Neural cell (in vitro differentiated cells): ENCODE data around the gene CNOT9. TPM values are rescaled to one million over a fixed set of nuclear protein-coding genes. Genes with fewer than 3 reads are reported as not detected.

ENCODE experiments used
- H2AFZ ChIP-seq: fragments of 200-600, 300-800 bp; sonication (generic), shearing (Covaris generic); 2 replicates; pipeline ENCODE4 v1.6.0; 2014; ENCODE audit warnings: low read depth, mild to moderate bottlenecking, antibody characterized with exemption, low read length, moderate library complexity
- H3F3A ChIP-seq: fragments of 200-600 bp; shearing (Covaris generic); 2 replicates; pipeline ENCODE4 v1.6.1; 2016; ENCODE audit warnings: mild to moderate bottlenecking, moderate library complexity, mixed read lengths, antibody characterized with exemption, low read length; ENCODE audit not compliant: insufficient read depth, poor library complexity, severe bottlenecking
- H3K27ac ChIP-seq: fragments of 200-600, 300-800 bp; sonication (generic), shearing (Covaris generic); 2 replicates; pipeline ENCODE4 v1.5.1; 2014; ENCODE audit warnings: mild to moderate bottlenecking, low read length, moderate library complexity
- H3K27me3 ChIP-seq: fragments of 300-800, 200-600 bp; sonication (generic), shearing (Covaris generic); 2 replicates; pipeline ENCODE4 v1.6.0; 2014; ENCODE audit warnings: mild to moderate bottlenecking, low read depth, low read length, moderate library complexity; ENCODE audit not compliant: insufficient read depth
- H3K36me3 ChIP-seq: fragments of 300-800, 200-600 bp; sonication (generic), shearing (Covaris generic); 2 replicates; pipeline ENCODE4 v1.5.1; 2014; ENCODE audit warnings: mild to moderate bottlenecking, antibody characterized with exemption, low read length, moderate library complexity; ENCODE audit not compliant: insufficient read depth
- H3K4me2 ChIP-seq: fragments of 300-800, 200-600 bp; sonication (generic), shearing (Covaris generic); 2 replicates; pipeline ENCODE4 v1.6.0; 2014; ENCODE audit warnings: mild to moderate bottlenecking, low read length
- H3K4me3 ChIP-seq: fragments of 300-800, 200-600 bp; sonication (generic), shearing (Covaris generic); 2 replicates; pipeline ENCODE4 v1.5.1; 2014; ENCODE audit warnings: mild to moderate bottlenecking, low read length, moderate library complexity
- H3K79me2 ChIP-seq: fragments of 200-600 bp; shearing (Covaris generic); replicated peaks from 2 replicates; pipeline ENCODE4 v1.6.0; 2014; ENCODE audit warnings: mild to moderate bottlenecking, low read length, moderate library complexity; ENCODE audit not compliant: insufficient read depth
- H3K9ac ChIP-seq: fragments of 300-800, 200-600 bp; sonication (generic), shearing (Covaris generic); 2 replicates; pipeline ENCODE4 v1.6.1; 2016; ENCODE audit warnings: mild to moderate bottlenecking, low read length, mixed read lengths
- H3K9me2 ChIP-seq: fragments of 200-600 bp; shearing (Covaris generic); 2 replicates; pipeline ENCODE4 v1.6.1; 2016; ENCODE audit warnings: mild to moderate bottlenecking, low read length, mixed read lengths; ENCODE audit not compliant: insufficient read depth
- H3K9me3 ChIP-seq: fragments of 200-600, 300-800 bp; sonication (generic), shearing (Covaris generic); 2 replicates; pipeline ENCODE4 v1.6.1; 2016; ENCODE audit warnings: mild to moderate bottlenecking, mixed run types, low read length, moderate library complexity, mixed read lengths
- H4K20me1 ChIP-seq: fragments of 200-600 bp; shearing (Covaris generic); 2 replicates; pipeline ENCODE4 v1.6.1; 2016; ENCODE audit warnings: mild to moderate bottlenecking, mixed run types; ENCODE audit not compliant: insufficient read depth
- EP300 ChIP-seq: fragments of 450-650 bp; conservative IDR thresholded peaks from 2 replicates; pipeline ENCODE4 v1.6.1; 2014; ENCODE audit warnings: antibody characterized with exemption, mild to moderate bottlenecking, moderate library complexity; ENCODE audit not compliant: poor library complexity, severe bottlenecking
- EZH2 ChIP-seq: fragments of 200-600, 300-800 bp; shearing (Covaris generic), sonication (generic); IDR thresholded peaks from 2 replicates; pipeline ENCODE4 v1.6.1; 2014; ENCODE audit warnings: antibody characterized with exemption, low read length, borderline replicate concordance, mild to moderate bottlenecking; ENCODE audit not compliant: insufficient read depth, poor library complexity, severe bottlenecking
- MXI1 ChIP-seq: fragments of 450-650 bp; conservative IDR thresholded peaks from 2 replicates; pipeline ENCODE4 v1.6.1; 2014; ENCODE audit warnings: antibody characterized with exemption, mild to moderate bottlenecking; ENCODE audit not compliant: poor library complexity, severe bottlenecking
- POLR2AphosphoS5 ChIP-seq: IDR thresholded peaks from 2 replicates; pipeline ENCODE4 v1.6.1; 2012
- RAD21 ChIP-seq: fragments of 450-650 bp; conservative IDR thresholded peaks from 2 replicates; pipeline ENCODE4 v1.6.1; 2014; ENCODE audit warnings: antibody characterized with exemption, mild to moderate bottlenecking, moderate library complexity
- REST ChIP-seq: IDR thresholded peaks from 2 replicates; pipeline ENCODE4 v1.6.1; 2012; ENCODE audit warnings: borderline replicate concordance
- SMC3 ChIP-seq: fragments of 450-650 bp; conservative IDR thresholded peaks from 2 replicates; pipeline ENCODE4 v1.6.1; 2014; ENCODE audit warnings: antibody characterized with exemption, mild to moderate bottlenecking, moderate library complexity; ENCODE audit not compliant: poor library complexity
- TAF1 ChIP-seq: IDR thresholded peaks from 2 replicates; pipeline ENCODE4 v1.6.1; 2012; ENCODE audit warnings: low read depth
- polyA plus RNA-seq: library from polyadenylated mRNA; depleted of rRNA; stranded (reverse); fragments of >200 nt; gene quantifications from 2 replicates; pipeline ENCODE4 v1.2.3, GENCODE V29; 2014
- TF ChIP-seq, protein P1 (sequence below): fragments of 450-650 bp; IDR thresholded peaks from 2 replicates; pipeline ENCODE4 v1.5.1; 2014; ENCODE audit warnings: antibody characterized with exemption, mild to moderate bottlenecking, moderate library complexity; ENCODE audit not compliant: poor library complexity, severe bottlenecking

Gene CNOT9
- polyA plus RNA-seq, 1 donor from 2014 or later: 72.1 TPM

DNA sequence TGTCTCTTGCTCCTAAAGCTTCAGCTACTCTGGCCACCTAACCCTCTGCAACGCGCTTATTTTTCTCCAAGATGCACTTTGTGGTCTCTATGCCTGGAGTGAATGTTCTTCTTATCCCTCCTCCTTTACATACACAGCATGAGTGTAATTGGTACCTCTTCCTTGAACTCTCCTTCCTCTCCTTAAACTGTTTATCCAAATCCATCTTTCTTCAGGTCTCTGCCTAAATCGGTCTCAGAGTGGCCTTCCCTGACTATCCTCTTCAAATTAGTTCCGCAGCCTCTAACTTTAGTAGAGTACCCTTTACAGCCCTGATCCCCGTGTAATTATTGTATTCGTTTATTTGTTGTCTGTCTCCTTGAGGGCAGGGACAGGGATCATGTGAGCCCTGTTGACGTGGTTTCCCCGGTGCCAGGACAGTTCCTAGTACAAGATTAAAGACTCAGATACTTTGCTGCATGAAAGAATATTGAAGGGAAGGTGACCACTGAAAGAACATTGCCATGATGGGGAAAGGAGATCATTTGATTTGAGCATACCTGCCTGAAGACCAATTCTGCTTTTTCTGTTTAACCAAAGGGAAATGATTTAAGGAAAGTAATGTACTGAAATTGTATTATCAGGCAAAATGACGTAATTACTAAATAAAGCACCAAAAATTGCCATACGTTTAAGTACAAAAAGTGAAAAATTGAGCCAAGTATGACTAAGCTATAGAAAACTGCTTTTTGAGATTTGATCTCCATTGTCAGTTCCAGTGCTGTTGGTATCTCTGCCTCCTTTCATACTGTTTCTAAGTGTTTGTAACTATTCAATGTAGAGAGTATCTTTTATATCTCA, 1.2 kb downstream of the CNOT9 start:
- H2AFZ ChIP-seq: no peak overlapping the region
- H3K27me3 ChIP-seq: no peaks in the 10 kb centered on the region
- peak overlapping the region; percentile 60 for H3K4me2 ChIP-seq
- H3K36me3 ChIP-seq: peaks cover 6% of the 10 kb centered on the region
- H4K20me1 ChIP-seq: no peaks in the 10 kb centered on the region
- peak overlapping the region; percentile 90 for H3K9ac ChIP-seq
- H3K9me3 ChIP-seq: no peaks in the 10 kb centered on the region
- peak overlapping the region; percentile 89 for H3K27ac ChIP-seq
- peak overlapping the region; percentile 67 for H3K4me3 ChIP-seq
- no peaks in the 10 kb centered on the region for H3F3A ChIP-seq
- TF ChIP-seq REST (no peak), TAF1 (no peak), MXI1 (no peak), POLR2AphosphoS5 (no peak), EP300 (no peak)
- TF ChIP-seq, protein P1, sequence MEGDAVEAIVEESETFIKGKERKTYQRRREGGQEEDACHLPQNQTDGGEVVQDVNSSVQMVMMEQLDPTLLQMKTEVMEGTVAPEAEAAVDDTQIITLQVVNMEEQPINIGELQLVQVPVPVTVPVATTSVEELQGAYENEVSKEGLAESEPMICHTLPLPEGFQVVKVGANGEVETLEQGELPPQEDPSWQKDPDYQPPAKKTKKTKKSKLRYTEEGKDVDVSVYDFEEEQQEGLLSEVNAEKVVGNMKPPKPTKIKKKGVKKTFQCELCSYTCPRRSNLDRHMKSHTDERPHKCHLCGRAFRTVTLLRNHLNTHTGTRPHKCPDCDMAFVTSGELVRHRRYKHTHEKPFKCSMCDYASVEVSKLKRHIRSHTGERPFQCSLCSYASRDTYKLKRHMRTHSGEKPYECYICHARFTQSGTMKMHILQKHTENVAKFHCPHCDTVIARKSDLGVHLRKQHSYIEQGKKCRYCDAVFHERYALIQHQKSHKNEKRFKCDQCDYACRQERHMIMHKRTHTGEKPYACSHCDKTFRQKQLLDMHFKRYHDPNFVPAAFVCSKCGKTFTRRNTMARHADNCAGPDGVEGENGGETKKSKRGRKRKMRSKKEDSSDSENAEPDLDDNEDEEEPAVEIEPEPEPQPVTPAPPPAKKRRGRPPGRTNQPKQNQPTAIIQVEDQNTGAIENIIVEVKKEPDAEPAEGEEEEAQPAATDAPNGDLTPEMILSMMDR: no peak
- peaks cover 89% of the 10 kb centered on the region for H3K79me2 ChIP-seq
- H3K9me2 ChIP-seq: no peaks in the 10 kb centered on the region

GRCh38 chr2:218570850-218571249, 2.2 kb downstream of the CNOT9 start:
- no peaks in the 10 kb centered on the region for H4K20me1 ChIP-seq
- TF ChIP-seq EZH2 (no peak), MXI1 (no peak), EP300 (no peak), TAF1 (no peak), SMC3 (no peak), RAD21 (no peak), REST (no peak), POLR2AphosphoS5 (no peak)
- TF ChIP-seq, protein P1: no peak
- no peaks in the 10 kb centered on the region for H3K27me3 ChIP-seq
- H3K9ac ChIP-seq: peak overlapping the region; percentile 90
- H3F3A ChIP-seq: no peaks in the 10 kb centered on the region
- peaks cover 7% of the 10 kb centered on the region for H3K36me3 ChIP-seq
- peak overlapping the region; percentile 67 for H3K4me3 ChIP-seq
- H3K4me2 ChIP-seq: peak overlapping the region; percentile 60
- no peaks in the 10 kb centered on the region for H3K9me2 ChIP-seq
- no peak overlapping the region for H2AFZ ChIP-seq
- H3K27ac ChIP-seq: no peak overlapping the region
- no peaks in the 10 kb centered on the region for H3K9me3 ChIP-seq
- peaks cover 89% of the 10 kb centered on the region for H3K79me2 ChIP-seq
